G401 (cell line): ENCODE data around the gene GNG7. TPM values are rescaled to one million over a fixed set of nuclear protein-coding genes. Genes with fewer than 3 reads are reported as not detected.
"Not testable (repeated sequence)": the region's sequence is repeated elsewhere in the genome, so short reads cannot be mapped to it uniquely, and the experiment has no call there.

Source experiments
- DNase-seq: peaks from one replicate; pipeline ENCODE4 v3.0.0-alpha.2; 2015; ENCODE audit warnings: low spot score
- in situ Hi-C: cut with HindIII; loops from 2 replicates; pipeline ENCODE4 v1.10.0; 2016; ENCODE audit warnings: low sequenced_read_pairs, mixed read lengths
- total RNA-seq: library from RNA; depleted of rRNA; stranded (reverse); fragments of >200 nt; shearing (Covaris generic); gene quantifications from 2 replicates; pipeline ENCODE4 v1.2.3, GENCODE V29; 2014

The GNG7 gene
- total RNA-seq, 1 experiment from 2014 or later = 9.2 TPM

- in situ Hi-C loops = no loop called here
- DNase-seq = no peak
Measured at GRCh38 chr19:2612619-2613249, 89.8 kb downstream of the GNG7 start.

GRCh38 chr19:2611483-2612464, 90.7 kb downstream of the GNG7 start:
- no peak for DNase-seq
- in situ Hi-C loops = no loop called here

GRCh38 chr19:2610637-2611482, 91.6 kb downstream of the GNG7 start:
- peak; percentile 85 for DNase-seq
- in situ Hi-C loops = no loop called here

- in situ Hi-C loops = no loop called here
- DNase-seq = no peak
Measured at GRCh38 chr19:2609389-2610116, 92.9 kb downstream of the GNG7 start.

- in situ Hi-C loops, DNase-seq: not testable (repeated sequence)
Measured at GRCh38 chr19:2609034-2609388, 93.5 kb downstream of the GNG7 start.

- in situ Hi-C loops = no loop called here
- no peak for DNase-seq
Measured at GRCh38 chr19:2608602-2608922, 93.9 kb downstream of the GNG7 start.

GRCh38 chr19:2607712-2608601, 94.5 kb downstream of the GNG7 start:
- in situ Hi-C loops = no loop called here
- no peak for DNase-seq

GRCh38 chr19:2606774-2607173, 95.7 kb downstream of the GNG7 start:
- DNase-seq, in situ Hi-C loops: not testable (repeated sequence)

- DNase-seq, in situ Hi-C loops: not testable (repeated sequence)
Measured at GRCh38 chr19:2605889-2606288, 96.6 kb downstream of the GNG7 start.

- in situ Hi-C loops = no loop called here
- no peak for DNase-seq
Measured at GRCh38 chr19:2604747-2605329, 97.7 kb downstream of the GNG7 start.

- in situ Hi-C loops = no loop called here
- DNase-seq = peak; percentile 94
Measured at GRCh38 chr19:2603334-2603733, 99.2 kb downstream of the GNG7 start.

GRCh38 chr19:2602391-2603181, 99.9 kb downstream of the GNG7 start:
- DNase-seq = peak; percentile 90
- in situ Hi-C loops = no loop called here

GRCh38 chr19:2600914-2601870, 101.3 kb downstream of the GNG7 start:
- in situ Hi-C loops = no loop called here
- no peak for DNase-seq

GRCh38 chr19:2594319-2594718, 108.2 kb downstream of the GNG7 start:
- in situ Hi-C loops = no loop called here
- no peak for DNase-seq

GRCh38 chr19:2592824-2593223, 109.7 kb downstream of the GNG7 start:
- DNase-seq = no peak
- in situ Hi-C loops = no loop called here
